Osteocyte (in vitro differentiated cells): ENCODE results near the gene ACTN4. TPM values are rescaled to one million over a fixed set of nuclear protein-coding genes. Genes with fewer than 3 reads are reported as not detected.
A peak's percentile ranks its signal among the peaks of the same experiment; 100 is the strongest.

Experiments used
- DNase-seq: peaks from one replicate; pipeline ENCODE4 v3.0.0; 2021; ENCODE audit warnings: mixed read lengths; ENCODE audit not compliant: unreplicated experiment; ENCODE audit errors: extremely low spot score
- H3K27ac Mint-ChIP-seq: one replicate; pipeline ENCODE4 v1.8.0; 2021; ENCODE audit warnings: mild to moderate bottlenecking, mixed read lengths; ENCODE audit not compliant: unreplicated experiment
- H3K27me3 Mint-ChIP-seq: one replicate; pipeline ENCODE4 v1.8.0; 2021; ENCODE audit warnings: mixed read lengths; ENCODE audit not compliant: unreplicated experiment
- H3K36me3 Mint-ChIP-seq: one replicate; pipeline ENCODE4 v1.8.0; 2021; ENCODE audit warnings: mixed read lengths; ENCODE audit not compliant: unreplicated experiment
- H3K4me1 Mint-ChIP-seq: one replicate; pipeline ENCODE4 v1.8.0; 2021; ENCODE audit warnings: mixed read lengths; ENCODE audit not compliant: unreplicated experiment
- H3K4me3 Mint-ChIP-seq: one replicate; pipeline ENCODE4 v1.8.0; 2021; ENCODE audit warnings: mild to moderate bottlenecking, moderate library complexity, mixed read lengths; ENCODE audit not compliant: unreplicated experiment
- H3K9me3 Mint-ChIP-seq: one replicate; pipeline ENCODE4 v1.8.0; 2021; ENCODE audit warnings: mixed read lengths; ENCODE audit not compliant: unreplicated experiment
- total RNA-seq: library from RNA; stranded (reverse); gene quantifications from 2 replicates; pipeline ENCODE4 v1.2.1, GENCODE V29; 2021
- TF ChIP-seq, protein P1 (sequence below): fragments of 200-600 bp; sonication (generic); IDR thresholded peaks from 2 replicates; pipeline ENCODE4 v1.5.0; 2021; ENCODE audit warnings: antibody characterized with exemption, mild to moderate bottlenecking, moderate library complexity

Gene ACTN4
- total RNA-seq, 1 donor from 2014 or later, result 525 TPM

GRCh38 chr19:38615007-38615581, 32.4 kb upstream of the ACTN4 start:
- Mint-ChIP-seq H3K27me3 (peaks cover 3% of the 10 kb centered on the region), H3K36me3 (no peaks in the 10 kb centered on the region), H3K4me1 (peaks cover 18% of the 10 kb centered on the region), H3K4me3 (no peak overlapping the region), H3K27ac (no peak overlapping the region), H3K9me3 (no peaks in the 10 kb centered on the region)
- TF ChIP-seq, protein P1, sequence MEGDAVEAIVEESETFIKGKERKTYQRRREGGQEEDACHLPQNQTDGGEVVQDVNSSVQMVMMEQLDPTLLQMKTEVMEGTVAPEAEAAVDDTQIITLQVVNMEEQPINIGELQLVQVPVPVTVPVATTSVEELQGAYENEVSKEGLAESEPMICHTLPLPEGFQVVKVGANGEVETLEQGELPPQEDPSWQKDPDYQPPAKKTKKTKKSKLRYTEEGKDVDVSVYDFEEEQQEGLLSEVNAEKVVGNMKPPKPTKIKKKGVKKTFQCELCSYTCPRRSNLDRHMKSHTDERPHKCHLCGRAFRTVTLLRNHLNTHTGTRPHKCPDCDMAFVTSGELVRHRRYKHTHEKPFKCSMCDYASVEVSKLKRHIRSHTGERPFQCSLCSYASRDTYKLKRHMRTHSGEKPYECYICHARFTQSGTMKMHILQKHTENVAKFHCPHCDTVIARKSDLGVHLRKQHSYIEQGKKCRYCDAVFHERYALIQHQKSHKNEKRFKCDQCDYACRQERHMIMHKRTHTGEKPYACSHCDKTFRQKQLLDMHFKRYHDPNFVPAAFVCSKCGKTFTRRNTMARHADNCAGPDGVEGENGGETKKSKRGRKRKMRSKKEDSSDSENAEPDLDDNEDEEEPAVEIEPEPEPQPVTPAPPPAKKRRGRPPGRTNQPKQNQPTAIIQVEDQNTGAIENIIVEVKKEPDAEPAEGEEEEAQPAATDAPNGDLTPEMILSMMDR, result no peak
- no peak for DNase-seq

DNA sequence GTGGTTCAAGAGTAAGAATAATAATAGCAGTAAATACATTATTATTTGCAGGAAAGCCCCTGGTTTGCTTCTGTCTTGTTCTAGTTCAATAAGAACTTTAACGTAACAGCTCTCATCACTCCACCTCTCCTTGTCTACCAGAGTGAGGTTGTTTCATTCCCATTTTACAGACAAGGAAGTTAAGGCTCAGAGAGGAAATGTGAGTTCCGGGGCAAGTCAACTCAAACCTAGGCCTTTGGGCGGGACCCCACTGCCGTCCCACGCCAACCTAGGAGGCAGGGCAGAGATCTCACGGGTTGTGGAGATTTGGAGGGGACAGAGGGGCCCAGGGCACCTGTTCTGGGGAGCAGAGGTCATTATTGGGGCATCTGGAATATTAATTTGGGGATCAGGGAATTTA, 31.2 kb upstream of the ACTN4 start:
- Mint-ChIP-seq H3K4me1 (peaks cover 20% of the 10 kb centered on the region), H3K36me3 (no peaks in the 10 kb centered on the region), H3K4me3 (peak overlapping the region; percentile 28), H3K27ac (no peak overlapping the region), H3K27me3 (peaks cover 3% of the 10 kb centered on the region), H3K9me3 (no peaks in the 10 kb centered on the region)
- TF ChIP-seq, protein P1, result no peak
- DNase-seq, result no peak

DNA sequence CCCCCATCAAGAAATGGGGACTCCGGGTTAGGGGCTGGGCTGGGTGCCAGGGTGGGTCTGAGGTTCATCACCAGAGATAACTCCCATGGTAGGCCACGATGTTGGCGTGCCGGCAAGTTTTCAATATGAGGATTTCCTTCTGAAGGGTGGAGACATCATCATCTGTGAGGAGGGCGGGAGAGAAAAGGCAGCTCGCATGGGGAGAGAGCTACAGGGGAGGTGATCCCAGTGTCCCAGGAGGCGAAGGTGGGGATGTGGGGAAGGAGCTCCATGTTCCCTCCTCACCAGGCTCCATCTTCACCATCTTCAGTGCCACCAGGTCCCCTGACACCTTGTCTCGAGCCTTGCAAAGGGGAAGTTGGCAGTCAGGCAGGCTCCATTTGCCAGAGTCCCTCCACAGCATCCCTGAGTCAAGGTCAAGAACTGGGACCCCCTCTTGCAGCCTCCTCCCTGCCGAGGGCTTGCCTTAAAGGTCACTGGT, 30.1 kb upstream of the ACTN4 start:
- Mint-ChIP-seq H3K4me1 (peaks cover 20% of the 10 kb centered on the region), H3K27ac (no peak overlapping the region), H3K4me3 (peak overlapping the region; percentile 16), H3K9me3 (no peaks in the 10 kb centered on the region), H3K27me3 (peaks cover 3% of the 10 kb centered on the region), H3K36me3 (peaks cover 9% of the 10 kb centered on the region)
- no peak for DNase-seq
- TF ChIP-seq, protein P1, result no peak

GRCh38 chr19:38617764-38618589, 29.5 kb upstream of the ACTN4 start, which contains the start of gene MAP4K1:
MAP4K1 (minus strand) TSS chr19:38617953; CDS start chr19:38617895, 58 bp downstream.
- Mint-ChIP-seq H3K27me3 (peaks cover 3% of the 10 kb centered on the region), H3K4me3 (peak within 1 kb of the TSS; percentile 98), H3K4me1 (peaks cover 20% of the 10 kb centered on the region), H3K27ac (peak within 1 kb of the TSS; percentile 94), H3K36me3 (peaks cover 9% of the 10 kb centered on the region), H3K9me3 (no peaks in the 10 kb centered on the region)
- TF ChIP-seq, protein P1, result no peak
- DNase-seq, result no peak
